CD4-positive, alpha-beta T cell treated with Interferon alpha-2 for 1 hour (primary cell): ENCODE data around the gene PCSK5.
A peak's percentile ranks its signal among the peaks of the same experiment; 100 is the strongest.

ENCODE experiments used
- DNase-seq, 2 donors: peaks; one replicate each; pipeline ENCODE4 v3.0.0-alpha.2; 2020 to 2022

Gene PCSK5

GRCh38 chr9:76373173-76373783 lies 482.8 kb downstream of the PCSK5 start:
- no peak for DNase-seq

- DNase-seq: no peak
Measured at GRCh38 chr9:76373784-76374474, 483.5 kb downstream of the PCSK5 start.

DNA sequence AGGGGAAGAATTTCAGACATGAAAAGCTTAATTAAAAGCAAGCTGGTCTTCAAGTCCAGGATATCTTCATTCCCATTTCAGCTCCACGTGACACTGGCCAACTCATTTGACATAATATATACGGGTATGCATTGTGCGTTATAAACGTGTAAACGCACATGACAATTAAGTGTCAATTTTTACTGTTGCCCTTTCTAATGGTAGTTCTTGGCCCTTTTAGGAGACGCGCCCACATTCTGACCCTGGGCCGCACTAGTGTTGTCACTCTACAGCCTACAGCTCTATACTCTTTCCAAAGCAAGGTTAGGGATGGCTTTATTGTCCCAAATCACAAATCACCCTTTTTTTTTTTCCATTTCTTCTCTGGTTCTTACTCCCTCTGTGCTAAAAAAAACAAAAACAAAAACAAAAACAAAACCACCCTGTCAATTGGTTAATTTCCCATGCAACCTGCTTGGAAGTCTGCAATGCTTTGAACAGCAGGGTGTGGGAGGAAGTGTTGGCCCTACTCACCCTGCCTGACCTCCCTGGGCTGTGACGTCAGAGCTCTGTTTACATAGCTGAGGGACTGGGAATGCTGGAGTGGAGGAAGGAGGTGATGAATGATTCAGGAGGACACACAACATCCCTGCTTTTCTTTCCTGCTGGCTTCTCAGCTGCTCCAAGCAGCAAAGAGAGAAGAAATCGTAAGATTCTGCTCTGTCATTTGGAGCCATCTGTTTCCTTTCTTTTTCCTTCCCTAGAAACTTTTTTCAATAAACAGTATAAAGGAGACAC lies 484.5 kb downstream of the PCSK5 start:
- DNase-seq: no peak

GRCh38 chr9:76377791-76378190 lies 487.3 kb downstream of the PCSK5 start:
- no peak for DNase-seq

DNA sequence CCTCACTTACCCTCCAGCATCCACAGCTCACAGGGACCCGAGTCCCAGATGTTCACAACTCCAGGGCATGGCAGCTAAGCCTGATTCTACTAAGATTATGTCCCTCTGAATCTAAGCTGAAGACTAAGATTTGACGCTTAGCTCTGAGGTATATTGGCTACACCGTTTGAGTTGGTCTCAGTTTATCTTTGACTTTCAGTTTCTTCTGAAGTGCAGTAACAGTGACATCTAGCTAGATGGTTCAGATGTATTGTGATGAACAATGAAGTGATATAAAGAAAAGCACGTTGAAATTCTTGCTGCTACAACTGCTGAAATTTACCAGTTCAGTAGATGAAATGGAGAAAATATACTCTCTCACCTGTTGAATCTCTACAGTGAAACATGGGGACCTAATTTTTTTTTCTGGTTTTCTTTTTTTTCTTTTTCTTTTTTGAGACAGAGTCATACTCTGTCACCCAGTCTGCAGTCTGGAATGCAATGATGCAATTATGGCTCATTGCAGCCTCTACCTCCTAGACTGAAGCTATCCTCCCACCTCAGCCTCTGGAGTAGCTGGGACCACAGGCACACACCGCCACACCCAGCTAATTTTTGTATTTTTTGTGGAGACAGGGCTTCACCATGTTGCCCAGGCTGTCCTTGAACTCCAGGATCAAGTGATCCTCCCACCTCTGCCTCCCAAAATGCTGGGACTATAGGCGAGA lies 488.0 kb downstream of the PCSK5 start:
- no peak for DNase-seq

DNA sequence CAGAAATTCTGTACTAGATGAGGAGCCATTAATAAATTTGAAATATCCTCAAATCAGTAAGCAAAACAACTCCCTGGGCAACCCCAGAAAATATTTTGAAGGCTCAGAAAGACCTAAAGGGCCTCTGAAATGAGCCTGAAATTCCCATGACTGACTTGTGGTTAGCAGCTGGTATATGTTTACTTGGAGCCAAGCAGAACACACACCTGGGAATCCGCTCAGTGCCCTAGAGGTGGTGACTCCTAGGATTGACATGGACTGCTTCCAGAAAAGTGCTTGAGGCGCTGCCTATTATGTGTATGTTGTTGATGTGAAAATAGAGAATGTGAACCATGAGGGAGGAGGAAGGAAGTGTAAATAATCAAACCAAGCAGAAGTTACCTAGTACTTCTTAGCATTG lies 489.0 kb downstream of the PCSK5 start:
- no peak for DNase-seq

- DNase-seq: no peak
Measured at GRCh38 chr9:76390656-76391055, 500.2 kb downstream of the PCSK5 start.

GRCh38 chr9:76394195-76394959 lies 503.9 kb downstream of the PCSK5 start, which contains the start of gene RFK:
RFK (minus strand) TSS chr9:76394426; CDS start chr9:76394171, 255 bp downstream.
- peak; percentile 89 to 94 for DNase-seq

DNA sequence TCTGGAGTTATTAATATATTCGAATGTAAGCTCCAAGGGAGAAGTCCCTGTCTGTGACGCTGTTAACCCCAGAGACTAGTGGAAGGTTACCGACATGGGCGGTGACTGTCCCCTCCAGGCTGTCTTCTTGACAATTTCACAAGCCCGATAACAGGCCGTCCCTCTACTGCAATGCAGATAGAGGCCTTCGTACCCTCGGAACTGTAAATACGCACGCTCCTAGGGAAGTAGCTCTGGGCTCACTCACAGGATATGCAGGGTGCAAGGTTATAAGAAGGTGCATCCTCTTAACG lies 504.4 kb downstream of the PCSK5 start:
- peak; percentile 66 to 73 for DNase-seq

- peak in 1 of 2 donors; percentile 7 for DNase-seq
Measured at GRCh38 chr9:76395381-76395780, 504.9 kb downstream of the PCSK5 start.

GRCh38 chr9:76396144-76396543 lies 505.7 kb downstream of the PCSK5 start:
- DNase-seq: no peak

DNA sequence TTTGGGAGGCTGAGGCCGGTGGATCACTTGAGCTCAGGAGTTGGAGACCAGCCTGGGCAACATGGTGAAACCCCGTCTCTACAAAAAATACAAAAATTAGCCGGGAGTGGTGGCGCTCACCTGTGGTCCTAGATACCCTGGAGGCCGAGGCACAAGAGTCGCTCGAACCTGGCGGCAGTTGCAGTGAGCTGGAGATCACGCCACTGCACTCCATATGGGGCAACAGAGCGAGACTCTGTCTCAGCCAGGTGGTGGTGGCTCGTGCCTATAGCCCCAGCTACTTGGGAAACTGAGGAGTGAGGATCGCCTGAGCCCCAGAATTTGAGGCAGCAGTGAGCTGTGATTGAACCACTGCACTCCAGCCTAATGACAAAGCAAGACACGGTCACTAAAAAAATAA lies 506.1 kb downstream of the PCSK5 start:
- DNase-seq: no peak

GRCh38 chr9:76399856-76400255 lies 509.4 kb downstream of the PCSK5 start:
- DNase-seq: no peak

GRCh38 chr9:76400534-76401096 lies 510.1 kb downstream of the PCSK5 start:
- no peak for DNase-seq

GRCh38 chr9:76401176-76401575 lies 510.7 kb downstream of the PCSK5 start:
- no peak for DNase-seq

DNA sequence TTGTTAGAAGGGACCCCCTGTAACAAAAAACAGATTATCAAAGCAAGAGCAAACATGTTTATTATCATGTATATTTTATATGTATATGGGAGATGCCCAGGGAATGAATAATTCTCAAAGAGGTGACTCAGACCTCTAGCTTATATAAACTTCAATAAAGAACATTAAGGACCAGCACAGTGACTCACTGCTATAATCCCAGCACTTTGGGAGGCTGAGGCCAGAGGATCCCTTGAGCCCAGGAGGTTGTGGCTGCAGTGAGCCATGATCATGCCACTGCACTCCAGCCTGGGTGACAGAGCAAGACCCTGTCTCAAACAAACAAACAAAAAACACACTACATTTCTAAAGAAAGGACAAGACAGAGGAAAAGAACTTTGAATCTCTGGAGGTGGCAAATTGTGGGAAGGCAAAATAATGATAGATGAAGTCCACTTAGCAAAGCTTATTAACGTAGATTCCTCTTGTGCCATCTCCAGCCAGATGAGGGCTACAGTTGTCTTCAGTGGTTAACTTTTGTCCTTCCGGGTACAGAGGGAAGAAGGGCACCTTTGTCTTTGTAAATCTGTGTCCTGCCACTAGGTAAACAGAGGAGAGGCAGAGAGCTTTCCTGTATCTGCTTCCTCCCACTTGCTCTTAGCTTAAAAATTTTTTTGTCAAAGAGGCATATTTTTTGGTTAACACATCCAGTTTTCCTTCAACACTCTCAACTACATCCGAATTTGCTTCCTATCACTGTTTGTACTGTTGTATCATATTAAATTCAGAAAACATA lies 511.3 kb downstream of the PCSK5 start:
- DNase-seq: no peak

GRCh38 chr9:76403352-76403751 lies 512.9 kb downstream of the PCSK5 start:
- peak; percentile 29 to 77 for DNase-seq

DNA sequence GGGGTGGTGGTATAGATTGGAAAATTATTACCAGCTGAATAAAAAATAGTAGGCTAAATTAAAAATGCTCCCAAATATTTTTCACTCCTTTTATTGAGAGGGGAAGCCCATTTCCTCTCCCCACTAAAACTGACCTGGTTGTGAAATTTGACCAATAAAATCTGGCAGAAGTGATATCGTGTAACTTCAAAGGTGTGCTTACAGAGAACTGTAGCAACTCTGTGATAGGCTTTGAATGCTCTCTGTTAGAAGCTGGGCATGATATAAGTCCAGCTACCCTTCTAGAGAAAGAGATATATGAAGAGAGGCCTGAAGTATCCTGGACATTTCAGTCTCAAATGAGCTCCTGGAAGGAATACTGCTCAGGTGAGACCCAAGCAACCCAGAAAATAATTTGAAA lies 513.9 kb downstream of the PCSK5 start:
- DNase-seq: no peak

GRCh38 chr9:76405340-76405739 lies 514.9 kb downstream of the PCSK5 start:
- DNase-seq: no peak

- DNase-seq: no peak
Measured at GRCh38 chr9:76405868-76406267, 515.4 kb downstream of the PCSK5 start.
